Measurements from ENCODE around the gene CEND1. TPM values are rescaled to one million over a fixed set of nuclear protein-coding genes. Genes with fewer than 3 reads are reported as not detected.

The CEND1 gene
- total RNA-seq, 1 experiment from 2014 or later: 2.7 TPM

GRCh38 chr11:773830-774229 lies 16.1 kb downstream of the CEND1 start:
- no peak for TF ChIP-seq ZNF263 (CRISPR knock-in tag; IDR thresholded peaks at IDR 0.05; ENCODE audit: low read depth)
- TF ChIP-seq, protein P1, sequence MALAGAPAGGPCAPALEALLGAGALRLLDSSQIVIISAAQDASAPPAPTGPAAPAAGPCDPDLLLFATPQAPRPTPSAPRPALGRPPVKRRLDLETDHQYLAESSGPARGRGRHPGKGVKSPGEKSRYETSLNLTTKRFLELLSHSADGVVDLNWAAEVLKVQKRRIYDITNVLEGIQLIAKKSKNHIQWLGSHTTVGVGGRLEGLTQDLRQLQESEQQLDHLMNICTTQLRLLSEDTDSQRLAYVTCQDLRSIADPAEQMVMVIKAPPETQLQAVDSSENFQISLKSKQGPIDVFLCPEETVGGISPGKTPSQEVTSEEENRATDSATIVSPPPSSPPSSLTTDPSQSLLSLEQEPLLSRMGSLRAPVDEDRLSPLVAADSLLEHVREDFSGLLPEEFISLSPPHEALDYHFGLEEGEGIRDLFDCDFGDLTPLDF (CRISPR knock-in tag; IDR thresholded peaks at IDR 0.05): no peak
- TF ChIP-seq CREB1 (CRISPR knock-in tag; IDR thresholded peaks at IDR 0.05): no peak
- TF ChIP-seq NFYB (CRISPR knock-in tag; conservative IDR thresholded peaks at IDR 0.05; ENCODE audit: low read depth): no peak
- no peak for TF ChIP-seq SP1 (CRISPR knock-in tag; conservative IDR thresholded peaks at IDR 0.05)
- no peak for TF ChIP-seq ZNF416 (CRISPR knock-in tag; IDR thresholded peaks at IDR 0.05)
- no peak for TF ChIP-seq FOXK1 (CRISPR knock-in tag; IDR thresholded peaks at IDR 0.05)
- TF ChIP-seq FOXP4 (CRISPR knock-in tag; IDR thresholded peaks at IDR 0.05): no peak
- no peak for TF ChIP-seq GRHL2 (CRISPR knock-in tag; IDR thresholded peaks at IDR 0.05; ENCODE audit: insufficient replicate concordance, severe bottlenecking)
- TF ChIP-seq, protein P2, sequence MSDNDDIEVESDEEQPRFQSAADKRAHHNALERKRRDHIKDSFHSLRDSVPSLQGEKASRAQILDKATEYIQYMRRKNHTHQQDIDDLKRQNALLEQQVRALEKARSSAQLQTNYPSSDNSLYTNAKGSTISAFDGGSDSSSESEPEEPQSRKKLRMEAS (CRISPR knock-in tag; IDR thresholded peaks at IDR 0.05): no peak
- H3K4me1 Mint-ChIP-seq: peaks cover 12% of the 10 kb centered on the region
- ChIA-PET CTCF (interaction anchor here (0.5 kb wide), 1 partner anchor 12 kb away, joined by 3 read pairs; no protein-coding TSS in a partner anchor), POLR2A (no interaction called here)
- no peak overlapping the region for H3K27ac Mint-ChIP-seq
- no peak overlapping the region for H3K4me3 Mint-ChIP-seq
- H3K27me3 Mint-ChIP-seq (ENCODE audit: low read depth): no peaks in the 10 kb centered on the region
- no peaks in the 10 kb centered on the region for H3K9me3 Mint-ChIP-seq
- DNase-seq (ENCODE audit: low spot score): no peak
- H3K36me3 Mint-ChIP-seq: peaks cover 9% of the 10 kb centered on the region; the same call in 1 of the 2 replicates
- no peak for ATAC-seq

DNA sequence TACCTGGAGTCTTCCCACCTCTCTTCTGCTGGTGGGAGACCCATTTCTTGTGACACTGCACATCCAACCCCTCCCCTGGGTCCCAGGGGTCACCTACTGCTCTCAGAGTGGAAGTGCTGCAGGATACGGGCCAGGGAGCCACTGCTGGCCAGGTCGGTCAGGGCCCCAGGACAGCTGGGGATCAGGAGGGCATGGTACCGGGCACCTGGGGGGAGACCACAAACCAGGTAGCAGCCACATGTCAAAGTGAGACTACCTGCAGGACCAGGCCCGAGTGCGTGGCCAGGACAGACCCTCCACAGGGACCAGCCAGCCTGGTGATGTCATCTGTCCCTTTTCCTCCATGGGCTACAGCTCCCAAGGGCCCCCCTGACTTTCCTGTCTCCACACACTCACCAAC lies 16.5 kb downstream of the CEND1 start:
- H3K9me3 Mint-ChIP-seq: no peaks in the 10 kb centered on the region
- H3K4me3 Mint-ChIP-seq: no peak overlapping the region
- TF ChIP-seq HMGA2 (CRISPR knock-in tag; IDR thresholded peaks at IDR 0.05): no peak
- no peak for TF ChIP-seq E2F4 (CRISPR knock-in tag; IDR thresholded peaks at IDR 0.05; ENCODE audit: borderline replicate concordance, low read depth)
- no peak for TF ChIP-seq RORB (CRISPR knock-in tag; IDR thresholded peaks at IDR 0.05)
- no peak for TF ChIP-seq MXD4 (CRISPR knock-in tag; IDR thresholded peaks at IDR 0.05; ENCODE audit: borderline replicate concordance)
- TF ChIP-seq ZMAT4 (CRISPR knock-in tag; IDR thresholded peaks at IDR 0.05): no peak
- TF ChIP-seq ELF4 (CRISPR knock-in tag; IDR thresholded peaks at IDR 0.05; ENCODE audit: low read depth): no peak
- TF ChIP-seq CTCF (IDR thresholded peaks at IDR 0.05): no peak
- TF ChIP-seq JUN (CRISPR knock-in tag; IDR thresholded peaks at IDR 0.05): no peak
- no peak for TF ChIP-seq CREM (CRISPR knock-in tag; IDR thresholded peaks at IDR 0.05)
- H3K27me3 Mint-ChIP-seq (ENCODE audit: low read depth): no peaks in the 10 kb centered on the region
- ChIA-PET POLR2A (no interaction called here), CTCF (interaction anchor here (0.5 kb wide), 1 partner anchor 12 kb away, joined by 3 read pairs; no protein-coding TSS in a partner anchor)
- DNase-seq (ENCODE audit: low spot score) (no peak), ATAC-seq (no peak)
- H3K36me3 Mint-ChIP-seq: peaks cover 9% of the 10 kb centered on the region; the same call in 1 of the 2 replicates
- no peak overlapping the region for H3K27ac Mint-ChIP-seq
- peaks cover 11% of the 10 kb centered on the region for H3K4me1 Mint-ChIP-seq

Measured in WTC11 (cell line).